Stimulated activated CD4-positive, alpha-beta T cell treated with anti-CD3 and anti-CD28 coated beads, Interleukin-4, amount 100 ng/mL, for 48 hours (primary cell): Measurements from ENCODE around the gene PAX4.
"Not testable (repeated sequence)": the region's sequence is repeated elsewhere in the genome, so short reads cannot be mapped to it uniquely, and the experiment has no call there.

Source experiments
- DNase-seq, 2 donors: peaks; one replicate each; pipeline ENCODE4 v3.0.0-alpha.2; 2020; ENCODE audit warnings: low read depth in 2 of 2

PAX4 gene

DNA sequence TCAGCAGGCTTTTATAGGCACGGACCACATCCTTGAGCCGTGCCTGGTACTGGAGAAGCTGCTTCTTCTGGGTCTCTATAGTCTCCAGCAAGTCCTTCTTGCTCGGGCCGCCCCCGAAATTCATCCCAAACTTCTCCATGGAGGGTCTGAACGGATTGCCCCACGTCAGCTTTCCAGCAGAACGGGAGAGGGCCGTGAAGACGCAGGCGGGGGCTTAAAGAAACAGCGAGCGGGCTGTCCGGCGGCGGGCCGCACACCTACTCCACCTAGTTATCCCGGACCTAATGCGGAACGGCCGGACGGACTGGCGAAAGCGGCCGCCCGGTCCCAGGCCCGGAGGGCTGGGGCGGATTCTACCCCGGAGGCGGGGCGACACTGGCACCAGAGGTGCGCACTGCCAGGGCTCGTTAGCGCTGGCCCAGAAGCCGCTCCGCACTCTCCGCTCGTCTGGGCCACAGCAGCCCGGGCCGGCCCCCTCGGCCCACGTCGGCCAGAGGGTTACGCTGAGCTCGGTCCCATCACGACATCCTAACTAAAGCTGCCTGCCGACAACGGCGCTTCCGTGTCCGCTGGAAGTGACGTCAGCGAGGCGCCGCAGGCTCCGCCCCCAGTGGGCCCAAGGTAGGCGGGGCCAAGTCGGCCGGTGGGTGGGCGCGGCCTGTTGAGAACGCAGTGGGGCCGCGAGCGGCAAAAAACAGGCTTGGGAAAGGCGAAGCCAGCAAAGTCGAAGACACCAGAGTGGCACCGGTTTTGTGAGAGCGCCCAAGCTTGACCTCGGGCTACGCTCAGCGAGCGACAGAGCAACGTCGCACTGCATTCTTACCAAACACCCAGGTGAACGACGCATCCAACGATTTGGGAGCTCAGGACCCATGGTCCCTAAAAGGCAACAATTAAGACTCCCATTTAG lies 32.6 kb downstream of the PAX4 start, which contains the start of gene GCC1:
GCC1 (minus strand) TSS at position 553 of the 910 bp plus-strand sequence; CDS start at position 139, 414 bp downstream.
- peak; percentile 88 to 96 for DNase-seq

- DNase-seq: no peak
These were observed 33.3 kb downstream of the PAX4 start for GRCh38 chr7:127584648-127585043.

DNA sequence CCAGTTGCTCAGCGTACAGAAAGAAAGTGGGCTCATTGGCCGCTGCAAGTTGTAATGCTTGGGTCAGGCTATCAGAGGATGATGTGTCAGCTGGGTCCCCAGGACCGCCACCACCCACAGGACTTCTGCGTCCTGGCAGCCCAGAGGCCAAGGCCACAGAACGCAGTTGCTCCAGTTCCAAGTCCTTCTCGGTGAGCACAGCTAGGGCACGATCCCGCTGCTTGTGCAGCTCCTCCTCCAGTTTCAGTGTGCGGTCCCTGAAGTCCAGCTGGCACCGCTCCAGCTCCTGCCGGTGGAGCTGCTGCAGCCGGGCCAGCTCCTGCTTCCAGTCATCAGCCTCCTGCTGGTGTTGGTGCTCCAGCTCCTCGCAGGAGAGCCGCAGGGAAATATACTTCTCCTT lies 35.6 kb downstream of the PAX4 start:
- DNase-seq: no peak

DNA sequence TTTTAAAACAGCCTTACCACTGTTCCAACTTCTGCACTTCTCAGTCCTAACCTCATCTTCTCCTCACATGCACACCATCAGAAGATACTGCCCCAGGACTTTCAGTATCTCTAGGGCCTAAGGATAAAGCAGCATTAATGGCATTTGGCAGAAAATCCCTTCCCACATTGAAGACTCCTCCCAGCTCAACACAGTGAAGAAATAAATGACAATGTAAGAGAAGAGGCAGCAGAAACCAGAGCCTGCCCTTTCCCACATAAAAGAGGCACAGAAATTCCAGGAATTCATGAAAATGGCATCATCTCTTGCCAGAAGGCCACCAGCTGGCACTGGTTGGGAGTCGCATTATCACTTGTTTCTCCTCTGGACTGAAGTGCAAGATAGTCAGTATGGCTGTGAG lies 36.2 kb downstream of the PAX4 start:
- no peak for DNase-seq

DNA sequence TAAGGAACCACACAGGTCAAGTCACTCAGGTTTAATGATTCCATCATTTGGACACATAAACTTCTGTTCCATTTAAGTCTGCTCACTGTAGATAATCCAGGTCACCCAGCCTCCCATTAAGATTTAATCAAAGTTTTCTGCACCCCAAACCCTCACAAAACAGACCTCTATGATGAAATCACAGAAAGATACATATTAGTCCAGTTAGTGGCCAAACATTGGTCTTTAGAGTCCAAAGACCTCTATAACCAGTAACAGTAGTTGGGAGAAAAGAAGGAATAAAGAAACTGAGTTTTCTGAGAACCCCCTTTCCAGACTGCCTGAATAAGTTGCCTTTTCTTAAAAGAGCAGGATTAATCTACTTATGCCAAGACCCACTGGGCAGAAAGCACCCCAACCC lies 37.3 kb downstream of the PAX4 start:
- no peak for DNase-seq

- no peak for DNase-seq
These were observed 39.1 kb downstream of the PAX4 start for GRCh38 chr7:127578711-127579275.

DNA sequence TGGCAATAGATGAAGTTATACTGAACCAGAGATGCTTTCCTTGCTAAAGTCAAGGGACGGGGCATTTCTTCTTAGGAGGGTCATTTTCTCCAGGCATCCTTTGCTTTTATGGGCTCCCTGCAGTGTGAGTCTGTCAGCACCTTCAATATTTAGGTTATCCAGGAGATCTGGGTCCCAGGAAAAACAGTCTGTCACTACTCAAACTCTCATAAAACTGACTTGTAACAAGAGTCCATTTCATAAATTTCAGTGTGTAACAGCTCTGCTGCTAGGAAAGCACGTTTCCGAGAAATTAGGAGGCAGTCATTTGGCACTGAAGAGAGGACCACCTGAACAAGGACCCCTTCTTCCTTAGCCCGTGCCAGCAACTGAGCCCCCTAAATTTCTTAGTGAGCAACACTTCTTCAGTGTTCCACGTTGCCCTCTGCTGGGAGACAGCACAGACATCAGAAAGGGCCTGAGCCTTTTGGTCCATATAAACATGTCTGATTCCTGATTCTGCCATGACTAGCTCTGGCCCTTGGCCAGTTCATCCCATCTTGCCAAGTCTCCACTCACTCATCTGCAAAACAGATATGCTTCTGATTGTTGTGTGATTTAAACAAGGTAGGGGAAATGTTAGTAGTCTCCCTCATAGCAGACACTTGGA lies 39.8 kb downstream of the PAX4 start:
- no peak for DNase-seq

GRCh38 chr7:127571741-127572505 lies 46.0 kb downstream of the PAX4 start:
- DNase-seq: no peak

DNA sequence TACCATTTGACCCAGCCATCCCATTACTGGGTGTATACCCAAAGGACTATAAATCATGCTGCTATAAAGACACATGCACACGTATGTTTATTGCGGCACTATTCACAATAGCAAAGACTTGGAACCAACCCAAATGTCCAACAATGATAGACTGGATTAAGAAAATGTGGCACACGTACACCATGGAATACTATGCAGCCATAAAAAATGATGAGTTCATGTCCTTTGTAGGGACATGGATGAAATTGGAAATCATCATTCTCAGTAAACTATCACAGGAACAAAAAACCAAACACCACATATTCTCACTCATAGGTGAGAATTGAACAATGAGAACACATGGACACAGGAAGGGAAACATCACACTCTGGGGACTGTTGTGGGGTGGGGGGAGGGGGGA lies 49.9 kb downstream of the PAX4 start:
- not testable (repeated sequence) for DNase-seq

DNA sequence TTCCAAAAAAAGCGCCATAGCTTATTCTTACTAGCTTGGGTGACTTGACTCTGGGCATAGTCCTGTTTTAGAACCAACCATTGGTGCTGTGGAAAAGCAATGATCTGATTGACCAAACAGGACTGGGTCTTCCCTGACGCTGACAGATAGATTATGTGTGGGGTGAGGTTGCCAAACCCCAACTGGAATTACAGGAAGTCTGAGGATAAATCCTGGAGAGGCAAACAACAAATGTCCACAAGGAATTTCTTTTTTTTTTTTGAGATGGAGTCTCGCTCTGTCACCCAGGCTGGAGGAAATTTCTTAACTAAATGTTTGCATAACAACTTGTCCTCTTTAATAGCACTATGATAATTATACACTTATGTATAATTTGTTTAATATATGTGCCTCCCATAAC lies 51.7 kb downstream of the PAX4 start:
- no peak for DNase-seq
